CD8-positive, alpha-beta memory T cell (primary cell): ENCODE data around the gene DAP3. TPM values are rescaled to one million over a fixed set of nuclear protein-coding genes. Genes with fewer than 3 reads are reported as not detected.
A peak's percentile ranks its signal among the peaks of the same experiment; 100 is the strongest.
"Not testable (repeated sequence)": the region's sequence is repeated elsewhere in the genome, so short reads cannot be mapped to it uniquely, and the experiment has no call there.

ENCODE experiments used
- CTCF ChIA-PET: fragments of 350-600 bp; sonication (Branson Sonifier 250); formaldehyde crosslinking; loops from one replicate; lab custom pipeline; 2021; ENCODE audit warnings: antibody characterized with exemption; lab: Charles Lee
- POLR2A ChIA-PET: fragments of 350-600 bp; sonication (Branson Sonifier 250); formaldehyde crosslinking; loops from one replicate; lab custom pipeline; 2021; ENCODE audit warnings: antibody characterized with exemption; lab: Charles Lee
- DNase-seq, 5 donors: peaks; one replicate each; pipeline versions ENCODE4 v3.0.0 to v3.0.0-alpha.2; 2020 to 2022; ENCODE audit warnings: mixed read lengths in 1 of 5
- H3K27ac ChIP-seq: one replicate; pipeline ENCODE4 v1.7.0; 2013; ENCODE audit warnings: low read depth, mild to moderate bottlenecking, low read length, moderate library complexity
- H3K27me3 ChIP-seq: 2 replicates; pipeline ENCODE4 v1.7.0; 2013; ENCODE audit warnings: low read length, mild to moderate bottlenecking; ENCODE audit not compliant: insufficient read depth, poor library complexity, severe bottlenecking
- H3K36me3 ChIP-seq: 2 replicates; pipeline ENCODE4 v1.7.0; 2013; ENCODE audit warnings: mild to moderate bottlenecking, low read length, moderate library complexity; ENCODE audit not compliant: insufficient read depth
- H3K4me1 ChIP-seq: 2 replicates; pipeline ENCODE4 v1.7.0; 2013; ENCODE audit warnings: mild to moderate bottlenecking, low read length, moderate library complexity; ENCODE audit not compliant: insufficient read depth
- H3K4me3 ChIP-seq: 2 replicates; pipeline ENCODE4 v1.7.0; 2013; ENCODE audit warnings: mild to moderate bottlenecking, low read length
- H3K9me3 ChIP-seq: 2 replicates; pipeline ENCODE4 v1.7.0; 2013; ENCODE audit warnings: mild to moderate bottlenecking, low read length
- H3K27ac Mint-ChIP-seq, 8 donors: one replicate each; pipeline ENCODE4 v1.8.0; 2020 to 2021; ENCODE audit warnings: mixed read lengths in 8 of 8, mild to moderate bottlenecking in 6 of 8, inconsistent platforms in 3 of 8, moderate library complexity in 3 of 8
- H3K27me3 Mint-ChIP-seq, 2 donors: one replicate each; pipeline ENCODE4 v1.8.0; 2020 to 2021; ENCODE audit warnings: mixed read lengths in 2 of 2, mild to moderate bottlenecking in 1 of 2, moderate library complexity in 1 of 2
- H3K36me3 Mint-ChIP-seq, 3 donors: one replicate each; pipeline ENCODE4 v1.8.0; 2020 to 2021; ENCODE audit warnings: mixed read lengths in 3 of 3, inconsistent platforms in 1 of 3, mild to moderate bottlenecking in 1 of 3
- H3K4me1 Mint-ChIP-seq, 3 donors: one replicate each; pipeline ENCODE4 v1.8.0; 2020 to 2021; ENCODE audit warnings: mixed read lengths in 3 of 3, inconsistent platforms in 1 of 3, mild to moderate bottlenecking in 1 of 3
- H3K4me3 Mint-ChIP-seq, 7 donors: one replicate each; pipeline ENCODE4 v1.8.0; 2020 to 2021; ENCODE audit warnings: mixed read lengths in 7 of 7, mild to moderate bottlenecking in 6 of 7, moderate library complexity in 4 of 7, inconsistent platforms in 2 of 7
- H3K9me3 Mint-ChIP-seq, 5 donors: one replicate each; pipeline ENCODE4 v1.8.0; 2020 to 2022; ENCODE audit warnings: mixed read lengths in 5 of 5, mild to moderate bottlenecking in 3 of 5, moderate library complexity in 2 of 5, inconsistent platforms in 1 of 5
- polyA plus RNA-seq: library from polyadenylated mRNA; unstranded; fragments of 300-500 nt; fragmentation: Illumina TruSeq; gene quantifications from one replicate; pipeline ENCODE4 v1.2.3, GENCODE V29; 2021
- total RNA-seq, 2 experiments: library from RNA; stranded (reverse); gene quantifications; one replicate each; pipeline ENCODE4 v1.2.3, GENCODE V29; 2021

DAP3 gene
- total and polyA plus RNA-seq, 3 experiments from 2014 or later, result 96.7 to 160 (median 156) TPM

DNA sequence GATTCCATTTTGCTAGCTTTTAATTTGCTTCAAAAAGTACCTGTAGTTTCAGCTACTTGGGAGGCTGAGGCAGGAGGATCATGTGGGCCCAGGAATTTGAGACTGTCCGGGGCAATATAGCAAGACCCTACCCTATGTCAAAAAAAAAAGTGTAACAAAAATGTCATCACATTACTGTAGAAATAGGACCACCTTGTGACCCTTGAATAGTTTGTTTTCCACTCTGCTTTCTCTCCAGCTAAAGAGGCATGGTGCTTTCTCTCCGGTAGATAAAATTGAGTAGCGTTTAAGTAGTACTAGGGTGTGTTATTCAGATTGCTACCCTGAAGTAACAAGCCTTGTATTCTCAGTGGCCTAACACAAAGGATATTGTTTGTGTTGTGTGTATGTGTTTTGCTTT, 23.7 kb downstream of the DAP3 start:
- H3K36me3 ChIP-seq, result peaks cover 18% of the 10 kb centered on the region
- Mint-ChIP-seq H3K4me1 (peaks cover 11 to 23% (median 21%) of the 10 kb centered on the region in 3 donors), H3K27ac (peak overlapping the region in 1 of 8 donors; percentile 13), H3K36me3 (peaks cover 0 to 53% (median 14%) of the 10 kb centered on the region in 3 donors)
- H3K9me3 ChIP-seq, H3K9me3 Mint-ChIP-seq, H3K4me3 Mint-ChIP-seq, H3K4me3 ChIP-seq, POLR2A ChIA-PET, DNase-seq, H3K27me3 Mint-ChIP-seq, H3K4me1 ChIP-seq, H3K27me3 ChIP-seq, H3K27ac ChIP-seq: not testable (repeated sequence)
- CTCF ChIA-PET, result interaction anchor here (0.8 kb wide), 1 partner anchor 33 kb away, joined by 3 read pairs; no protein-coding TSS in a partner anchor

DNA sequence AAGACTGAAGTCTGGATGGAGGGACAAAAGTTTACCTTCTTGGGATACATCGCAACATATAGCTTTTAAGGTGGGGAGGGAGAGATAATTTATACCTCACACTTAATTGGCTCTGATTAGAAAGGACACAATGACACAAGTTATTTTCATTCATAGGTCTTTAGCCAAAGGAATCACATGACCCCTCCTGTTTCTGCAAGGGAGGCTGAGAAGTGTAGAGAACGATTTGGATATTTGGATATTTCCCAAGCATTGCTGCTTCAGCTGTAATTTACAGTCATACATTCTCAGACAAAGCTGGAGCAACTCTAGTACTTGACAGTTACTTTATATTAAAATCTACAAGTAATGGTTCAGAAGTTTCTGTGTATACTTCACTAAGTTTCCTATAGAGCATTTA, 24.2 kb downstream of the DAP3 start:
- Mint-ChIP-seq H3K4me1 (peaks cover 10 to 18% (median 16%) of the 10 kb centered on the region in 3 donors), H3K4me3 (no peak overlapping the region), H3K27me3 (no peaks in the 10 kb centered on the region), H3K9me3 (no peaks in the 10 kb centered on the region), H3K27ac (peak overlapping the region in 1 of 8 donors; percentile 20), H3K36me3 (peaks cover 0 to 56% (median 14%) of the 10 kb centered on the region in 3 donors)
- no peaks in the 10 kb centered on the region for H3K4me1 ChIP-seq
- DNase-seq, result no peak
- H3K27me3 ChIP-seq, result no peaks in the 10 kb centered on the region
- H3K4me3 ChIP-seq, result no peak overlapping the region
- CTCF ChIA-PET, result interaction anchor here (0.8 kb wide), 1 partner anchor 32 kb away, joined by 3 read pairs; no protein-coding TSS in a partner anchor
- POLR2A ChIA-PET, result no interaction called here
- H3K36me3 ChIP-seq, result peaks cover 18% of the 10 kb centered on the region
- no peaks in the 10 kb centered on the region for H3K9me3 ChIP-seq
- H3K27ac ChIP-seq, result no peak overlapping the region

DNA sequence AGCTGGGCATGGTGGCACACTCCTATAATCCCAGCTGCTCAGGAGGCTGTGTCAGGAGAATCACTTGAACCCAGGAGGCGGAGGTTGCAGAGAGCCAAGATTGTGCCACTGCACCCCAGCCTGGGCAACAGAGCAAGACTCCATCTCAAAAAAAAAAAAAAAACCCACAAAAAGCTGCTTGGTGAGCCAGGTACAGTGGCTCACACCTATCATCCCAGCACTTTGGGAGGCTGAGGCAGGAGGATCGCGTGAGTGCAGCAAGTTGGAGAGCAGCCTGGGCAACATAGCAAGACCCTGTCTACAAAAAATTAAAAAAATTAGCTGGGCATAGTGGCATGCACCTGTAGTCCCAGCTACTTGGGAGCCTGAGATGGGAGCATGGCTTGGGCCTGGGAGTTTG, 26.2 kb downstream of the DAP3 start:
- H3K9me3 ChIP-seq, DNase-seq, H3K9me3 Mint-ChIP-seq, H3K27ac ChIP-seq, H3K4me1 ChIP-seq, H3K27me3 Mint-ChIP-seq, H3K27me3 ChIP-seq, H3K4me3 ChIP-seq, H3K4me3 Mint-ChIP-seq: not testable (repeated sequence)
- Mint-ChIP-seq H3K4me1 (peaks cover 7 to 18% (median 9%) of the 10 kb centered on the region in 3 donors), H3K36me3 (peaks cover 0 to 57% (median 14%) of the 10 kb centered on the region in 3 donors), H3K27ac (peak overlapping the region in 2 of 8 donors; percentile 43 to 77)
- CTCF ChIA-PET, result interaction anchor here (0.6 kb wide), 1 partner anchor 116 kb away, joined by 3 read pairs; no protein-coding TSS in a partner anchor
- POLR2A ChIA-PET, result interaction anchor here (0.6 kb wide), 1 partner anchor 55 kb away, joined by 7 read pairs; no protein-coding TSS in a partner anchor
- peaks cover 18% of the 10 kb centered on the region for H3K36me3 ChIP-seq

DNA sequence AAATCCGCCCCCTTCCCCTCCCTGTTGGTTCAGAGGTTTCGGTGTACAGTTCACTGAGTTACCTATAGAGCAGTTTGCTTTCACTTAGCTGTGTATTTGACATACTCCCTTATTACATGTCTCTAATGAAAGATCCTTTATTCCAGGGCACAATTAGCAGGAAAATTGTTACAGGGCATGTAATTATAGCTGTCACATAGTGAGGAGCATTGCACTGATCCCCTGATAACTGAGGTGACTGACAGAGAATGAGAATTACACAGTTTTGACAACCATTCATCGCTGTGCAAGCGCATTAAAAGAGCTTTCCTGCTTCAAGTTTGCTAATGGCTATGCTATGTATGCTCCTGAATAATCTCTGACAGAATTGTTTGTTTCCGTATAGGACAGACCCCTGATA, 26.9 kb downstream of the DAP3 start:
- peaks cover 7 to 18% (median 9%) of the 10 kb centered on the region in 3 donors for H3K4me1 Mint-ChIP-seq
- no peak overlapping the region for H3K4me3 Mint-ChIP-seq
- H3K27me3 Mint-ChIP-seq, result no peaks in the 10 kb centered on the region
- Histone ChIP-seq H3K4me1 (no peaks in the 10 kb centered on the region), H3K4me3 (no peak overlapping the region), H3K27me3 (no peaks in the 10 kb centered on the region), H3K27ac (no peak overlapping the region), H3K9me3 (no peaks in the 10 kb centered on the region), H3K36me3 (peaks cover 18% of the 10 kb centered on the region)
- no peak for DNase-seq
- POLR2A ChIA-PET, result interaction anchor here (0.6 kb wide), 1 partner anchor 326 kb away, joined by 3 read pairs; no protein-coding TSS in a partner anchor
- H3K36me3 Mint-ChIP-seq, result peaks cover 0 to 55% (median 14%) of the 10 kb centered on the region in 3 donors
- no peaks in the 10 kb centered on the region for H3K9me3 Mint-ChIP-seq
- CTCF ChIA-PET, result interaction anchor here (0.6 kb wide), 2 partner anchors 83 to 117 kb away, joined by 3 read pairs; no protein-coding TSS in a partner anchor
- peak overlapping the region in 4 of 8 donors; percentile 58 to 71 (median 67) for H3K27ac Mint-ChIP-seq

DNA sequence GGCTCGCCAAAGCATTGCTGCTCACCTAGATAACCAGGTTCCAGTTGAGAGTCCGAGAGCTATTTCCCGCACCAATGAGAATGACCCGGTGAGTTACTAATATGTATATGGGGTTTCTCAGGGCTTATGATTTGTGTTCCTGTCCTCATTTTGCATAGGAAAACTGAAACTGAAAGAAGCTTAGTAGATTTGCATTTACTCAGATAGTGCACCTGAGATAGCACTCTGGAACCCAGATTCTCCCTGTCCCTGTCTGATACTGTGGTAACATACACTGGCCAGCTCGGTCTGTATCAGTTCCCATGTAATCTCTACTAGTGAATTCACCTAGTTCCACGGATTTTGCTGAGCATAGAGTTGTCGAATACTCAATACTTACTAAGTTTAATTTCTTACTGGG, 28.1 kb downstream of the DAP3 start:
- Mint-ChIP-seq H3K27ac (peak overlapping the region in 3 of 8 donors; percentile 17 to 72 (median 35)), H3K4me3 (no peak overlapping the region), H3K4me1 (peaks cover 7 to 18% (median 9%) of the 10 kb centered on the region in 3 donors), H3K9me3 (no peaks in the 10 kb centered on the region), H3K27me3 (no peaks in the 10 kb centered on the region), H3K36me3 (peaks cover 0 to 58% (median 20%) of the 10 kb centered on the region in 3 donors)
- Histone ChIP-seq H3K27ac (no peak overlapping the region), H3K9me3 (no peaks in the 10 kb centered on the region), H3K4me1 (no peaks in the 10 kb centered on the region), H3K4me3 (no peak overlapping the region), H3K27me3 (no peaks in the 10 kb centered on the region), H3K36me3 (peaks cover 18% of the 10 kb centered on the region)
- POLR2A ChIA-PET, result interaction anchor here (0.7 kb wide), 1 partner anchor 23 kb away, joined by 5 read pairs; no protein-coding TSS in a partner anchor
- CTCF ChIA-PET, result no interaction called here
- DNase-seq, result no peak

DNA sequence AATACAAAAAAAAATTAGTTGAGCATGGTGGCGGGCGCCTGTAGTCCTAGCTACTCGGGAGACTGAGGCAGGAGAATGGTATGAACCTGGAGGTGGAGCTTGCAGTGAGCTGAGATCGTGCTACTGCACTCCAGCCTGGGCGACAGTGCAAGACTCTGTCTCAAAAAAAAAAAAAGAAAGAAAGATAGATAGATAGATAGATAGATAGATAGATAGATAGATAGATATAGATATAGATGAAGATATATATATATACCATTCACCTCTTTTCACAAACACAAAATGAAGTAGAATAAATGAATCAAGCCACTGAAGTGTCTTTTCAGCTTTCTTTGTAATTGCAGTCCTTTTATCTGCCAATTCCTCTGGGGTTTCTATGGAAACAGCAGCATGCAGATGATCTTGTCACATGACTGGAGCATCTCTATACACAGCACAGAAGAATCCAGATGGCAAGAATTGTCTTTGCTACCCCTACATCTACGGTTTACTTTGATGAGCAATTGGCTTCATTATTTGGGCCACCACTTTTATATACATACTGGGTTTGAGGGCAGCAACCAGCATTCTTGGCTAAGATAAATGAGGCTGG, 29.7 kb downstream of the DAP3 start:
- H3K27ac ChIP-seq, H3K9me3 ChIP-seq, DNase-seq, CTCF ChIA-PET, H3K9me3 Mint-ChIP-seq, H3K27me3 Mint-ChIP-seq, H3K36me3 ChIP-seq, H3K4me3 ChIP-seq, H3K4me3 Mint-ChIP-seq, H3K4me1 ChIP-seq, H3K27me3 ChIP-seq, POLR2A ChIA-PET: not testable (repeated sequence)
- peaks cover 7 to 18% (median 9%) of the 10 kb centered on the region in 3 donors for H3K4me1 Mint-ChIP-seq
- peak overlapping the region in 1 of 8 donors; percentile 38 for H3K27ac Mint-ChIP-seq
- peaks cover 0 to 54% (median 15%) of the 10 kb centered on the region in 3 donors for H3K36me3 Mint-ChIP-seq

DNA sequence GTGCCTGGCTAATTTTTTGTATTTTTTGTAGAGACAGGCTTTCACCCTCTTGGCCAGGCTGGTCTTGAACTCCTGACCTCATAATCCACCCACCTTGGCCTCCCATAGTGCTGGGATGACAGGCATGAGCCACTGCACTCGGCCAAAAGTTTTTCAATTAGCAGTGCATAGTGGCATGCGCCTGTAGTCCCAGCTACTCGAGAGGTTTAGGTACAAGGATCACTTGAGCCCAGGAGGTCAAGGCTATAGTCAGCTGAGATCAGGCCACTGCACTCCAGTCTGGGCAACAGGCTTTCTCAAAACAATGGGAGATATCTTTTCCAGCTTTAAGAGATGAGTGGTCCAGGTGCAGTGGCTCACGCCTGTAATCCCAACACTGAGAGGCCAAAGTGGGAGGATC, 30.8 kb downstream of the DAP3 start:
- no peaks in the 10 kb centered on the region for H3K27me3 ChIP-seq
- no peak overlapping the region for H3K4me3 ChIP-seq
- POLR2A ChIA-PET, result no interaction called here
- CTCF ChIA-PET, result no interaction called here
- Mint-ChIP-seq H3K4me1 (peaks cover 7 to 15% (median 9%) of the 10 kb centered on the region in 3 donors), H3K9me3 (no peaks in the 10 kb centered on the region), H3K27ac (no peak overlapping the region), H3K36me3 (peaks cover 0 to 51% (median 14%) of the 10 kb centered on the region in 3 donors), H3K27me3 (no peaks in the 10 kb centered on the region), H3K4me3 (no peak overlapping the region)
- no peak overlapping the region for H3K27ac ChIP-seq
- no peaks in the 10 kb centered on the region for H3K4me1 ChIP-seq
- H3K9me3 ChIP-seq, result no peaks in the 10 kb centered on the region
- no peak for DNase-seq
- peaks cover 8% of the 10 kb centered on the region for H3K36me3 ChIP-seq

DNA sequence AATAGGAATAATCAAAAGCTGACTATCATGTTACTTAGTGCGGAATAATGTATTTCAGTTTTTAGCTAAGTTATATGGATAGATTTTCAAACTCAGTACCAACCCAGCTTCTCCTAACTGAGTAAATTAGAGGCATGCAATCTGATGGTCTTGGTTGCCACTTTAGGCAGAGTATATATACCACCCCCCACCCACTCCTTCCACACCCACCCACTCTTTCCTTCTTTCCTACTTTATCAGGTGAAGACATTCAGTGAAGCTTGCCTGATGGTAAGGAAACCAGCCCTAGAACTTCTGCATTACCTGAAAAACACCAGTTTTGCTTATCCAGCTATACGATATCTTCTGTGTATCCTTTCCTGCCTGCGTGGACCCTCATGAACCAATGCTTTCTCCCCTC, 36.3 kb downstream of the DAP3 start:
- ChIA-PET CTCF (interaction anchor here (1.2 to 2.2 kb wide), 2 partner anchors 20 to 474 kb away, joined by 3 to 6 read pairs; no protein-coding TSS in a partner anchor), POLR2A (interaction anchor here (0.6 kb wide), 1 partner anchor 77 kb away, joined by 7 read pairs; no protein-coding TSS in a partner anchor)
- H3K27ac ChIP-seq, result no peak overlapping the region
- no peaks in the 10 kb centered on the region for H3K9me3 Mint-ChIP-seq
- no peaks in the 10 kb centered on the region for H3K9me3 ChIP-seq
- H3K4me3 Mint-ChIP-seq, result no peak overlapping the region
- DNase-seq, result no peak
- H3K27me3 ChIP-seq, result no peaks in the 10 kb centered on the region
- no peaks in the 10 kb centered on the region for H3K4me1 Mint-ChIP-seq
- H3K27me3 Mint-ChIP-seq, result no peaks in the 10 kb centered on the region
- peaks cover 0 to 53% (median 7%) of the 10 kb centered on the region in 3 donors for H3K36me3 Mint-ChIP-seq
- H3K4me3 ChIP-seq, result no peak overlapping the region
- H3K36me3 ChIP-seq, result peaks cover under 1% of the 10 kb centered on the region
- no peak overlapping the region for H3K27ac Mint-ChIP-seq
- H3K4me1 ChIP-seq, result no peaks in the 10 kb centered on the region
